Measurements from ENCODE around the gene SOX1. TPM values are rescaled to one million over a fixed set of nuclear protein-coding genes. Genes with fewer than 3 reads are reported as not detected.

The SOX1 gene
- polyA plus RNA-seq, 1 of the 3 experiments (the other 2 are of a cell fraction): not detected

DNA sequence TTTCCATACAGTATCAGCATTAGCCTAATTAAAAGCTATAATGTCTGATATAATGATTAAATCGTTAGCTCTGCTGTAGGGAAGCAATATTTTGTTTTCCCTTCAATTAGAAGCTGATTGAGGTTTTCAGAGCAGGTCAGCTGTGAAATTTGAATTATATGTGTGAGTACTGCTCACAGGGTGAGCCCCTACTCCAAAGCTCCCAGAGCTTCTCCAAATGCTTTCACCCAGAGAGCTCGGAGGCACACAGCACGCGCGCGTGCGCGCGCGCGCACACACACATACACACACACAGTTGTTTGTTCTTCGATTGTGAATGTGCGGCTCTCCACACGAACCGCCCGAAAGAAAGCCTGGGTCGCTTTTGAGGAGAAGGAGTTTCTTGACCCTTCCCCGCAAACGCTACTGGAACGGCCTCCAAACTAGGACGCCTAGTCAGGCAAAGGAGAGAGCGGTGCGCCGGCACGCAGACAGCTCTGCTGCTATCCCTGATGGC lies 4.8 kb upstream of the SOX1 start:
- no peaks in the 10 kb centered on the region for H3K9me3 ChIP-seq
- H3K4me1 ChIP-seq (ENCODE audit: control insufficient read depth in 1 of 2, insufficient read depth in 2 of 2, low read depth in 1 of 2, low read length in 1 of 2): no peaks in the 10 kb centered on the region
- CTCF ChIA-PET: no interaction called here
- TF ChIP-seq, protein P1, sequence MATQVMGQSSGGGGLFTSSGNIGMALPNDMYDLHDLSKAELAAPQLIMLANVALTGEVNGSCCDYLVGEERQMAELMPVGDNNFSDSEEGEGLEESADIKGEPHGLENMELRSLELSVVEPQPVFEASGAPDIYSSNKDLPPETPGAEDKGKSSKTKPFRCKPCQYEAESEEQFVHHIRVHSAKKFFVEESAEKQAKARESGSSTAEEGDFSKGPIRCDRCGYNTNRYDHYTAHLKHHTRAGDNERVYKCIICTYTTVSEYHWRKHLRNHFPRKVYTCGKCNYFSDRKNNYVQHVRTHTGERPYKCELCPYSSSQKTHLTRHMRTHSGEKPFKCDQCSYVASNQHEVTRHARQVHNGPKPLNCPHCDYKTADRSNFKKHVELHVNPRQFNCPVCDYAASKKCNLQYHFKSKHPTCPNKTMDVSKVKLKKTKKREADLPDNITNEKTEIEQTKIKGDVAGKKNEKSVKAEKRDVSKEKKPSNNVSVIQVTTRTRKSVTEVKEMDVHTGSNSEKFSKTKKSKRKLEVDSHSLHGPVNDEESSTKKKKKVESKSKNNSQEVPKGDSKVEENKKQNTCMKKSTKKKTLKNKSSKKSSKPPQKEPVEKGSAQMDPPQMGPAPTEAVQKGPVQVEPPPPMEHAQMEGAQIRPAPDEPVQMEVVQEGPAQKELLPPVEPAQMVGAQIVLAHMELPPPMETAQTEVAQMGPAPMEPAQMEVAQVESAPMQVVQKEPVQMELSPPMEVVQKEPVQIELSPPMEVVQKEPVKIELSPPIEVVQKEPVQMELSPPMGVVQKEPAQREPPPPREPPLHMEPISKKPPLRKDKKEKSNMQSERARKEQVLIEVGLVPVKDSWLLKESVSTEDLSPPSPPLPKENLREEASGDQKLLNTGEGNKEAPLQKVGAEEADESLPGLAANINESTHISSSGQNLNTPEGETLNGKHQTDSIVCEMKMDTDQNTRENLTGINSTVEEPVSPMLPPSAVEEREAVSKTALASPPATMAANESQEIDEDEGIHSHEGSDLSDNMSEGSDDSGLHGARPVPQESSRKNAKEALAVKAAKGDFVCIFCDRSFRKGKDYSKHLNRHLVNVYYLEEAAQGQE (IDR thresholded peaks at IDR 0.05; ENCODE audit: low read depth, low read length): no peak
- no peak for TF ChIP-seq MEF2A (IDR thresholded peaks at IDR 0.05; ENCODE audit: borderline replicate concordance, low read depth)
- TF ChIP-seq ELF1 (IDR thresholded peaks at IDR 0.05): no peak
- no peak for TF ChIP-seq GATA2 (CRISPR knock-in tag; IDR thresholded peaks at IDR 0.05)
- TF ChIP-seq EZH2phosphoT487 (IDR thresholded peaks at IDR 0.05; ENCODE audit: borderline replicate concordance, low read depth): no peak
- TF ChIP-seq JUND (IDR thresholded peaks at IDR 0.05): no peak
- no peak for TF ChIP-seq RXRA (IDR thresholded peaks at IDR 0.05; ENCODE audit: borderline replicate concordance, low read depth)
- TF ChIP-seq PBX3 (IDR thresholded peaks at IDR 0.05): no peak
- no peak for TF ChIP-seq USF1 (IDR thresholded peaks at IDR 0.05; ENCODE audit: borderline replicate concordance, low read depth)
- no peak for TF ChIP-seq TAF1 (IDR thresholded peaks at IDR 0.05; ENCODE audit: borderline replicate concordance, low read depth, low read length)
- TF ChIP-seq, protein P2, sequence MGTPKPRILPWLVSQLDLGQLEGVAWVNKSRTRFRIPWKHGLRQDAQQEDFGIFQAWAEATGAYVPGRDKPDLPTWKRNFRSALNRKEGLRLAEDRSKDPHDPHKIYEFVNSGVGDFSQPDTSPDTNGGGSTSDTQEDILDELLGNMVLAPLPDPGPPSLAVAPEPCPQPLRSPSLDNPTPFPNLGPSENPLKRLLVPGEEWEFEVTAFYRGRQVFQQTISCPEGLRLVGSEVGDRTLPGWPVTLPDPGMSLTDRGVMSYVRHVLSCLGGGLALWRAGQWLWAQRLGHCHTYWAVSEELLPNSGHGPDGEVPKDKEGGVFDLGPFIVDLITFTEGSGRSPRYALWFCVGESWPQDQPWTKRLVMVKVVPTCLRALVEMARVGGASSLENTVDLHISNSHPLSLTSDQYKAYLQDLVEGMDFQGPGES (IDR thresholded peaks at IDR 0.05; ENCODE audit: low read depth, low read length): no peak
- no peak for TF ChIP-seq SIN3A (IDR thresholded peaks at IDR 0.05; ENCODE audit: borderline replicate concordance, low read depth, low read length)
- TF ChIP-seq FOXM1 (IDR thresholded peaks at IDR 0.05; ENCODE audit: low read depth): no peak
- TF ChIP-seq RFX5 (IDR thresholded peaks at IDR 0.05; ENCODE audit: low read length): no peak
- TF ChIP-seq, protein P3, sequence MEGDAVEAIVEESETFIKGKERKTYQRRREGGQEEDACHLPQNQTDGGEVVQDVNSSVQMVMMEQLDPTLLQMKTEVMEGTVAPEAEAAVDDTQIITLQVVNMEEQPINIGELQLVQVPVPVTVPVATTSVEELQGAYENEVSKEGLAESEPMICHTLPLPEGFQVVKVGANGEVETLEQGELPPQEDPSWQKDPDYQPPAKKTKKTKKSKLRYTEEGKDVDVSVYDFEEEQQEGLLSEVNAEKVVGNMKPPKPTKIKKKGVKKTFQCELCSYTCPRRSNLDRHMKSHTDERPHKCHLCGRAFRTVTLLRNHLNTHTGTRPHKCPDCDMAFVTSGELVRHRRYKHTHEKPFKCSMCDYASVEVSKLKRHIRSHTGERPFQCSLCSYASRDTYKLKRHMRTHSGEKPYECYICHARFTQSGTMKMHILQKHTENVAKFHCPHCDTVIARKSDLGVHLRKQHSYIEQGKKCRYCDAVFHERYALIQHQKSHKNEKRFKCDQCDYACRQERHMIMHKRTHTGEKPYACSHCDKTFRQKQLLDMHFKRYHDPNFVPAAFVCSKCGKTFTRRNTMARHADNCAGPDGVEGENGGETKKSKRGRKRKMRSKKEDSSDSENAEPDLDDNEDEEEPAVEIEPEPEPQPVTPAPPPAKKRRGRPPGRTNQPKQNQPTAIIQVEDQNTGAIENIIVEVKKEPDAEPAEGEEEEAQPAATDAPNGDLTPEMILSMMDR (IDR thresholded peaks at IDR 0.05): no peak
- H4K20me1 ChIP-seq (ENCODE audit: insufficient read depth): no peaks in the 10 kb centered on the region
- DNase-seq: no peak
- H3K9me2 ChIP-seq: no peaks in the 10 kb centered on the region
- H3F3A ChIP-seq (replicated peaks; ENCODE audit: insufficient read depth): no peaks in the 10 kb centered on the region
- no peak overlapping the region for H3K27ac ChIP-seq (ENCODE audit: low read depth in 2 of 2, low read length in 1 of 2)
- POLR2A ChIA-PET: no interaction called here
- no peaks in the 10 kb centered on the region for H3K79me2 ChIP-seq (ENCODE audit: insufficient read depth)
- H3K36me3 ChIP-seq (replicated peaks in 1 of 2; ENCODE audit: control insufficient read depth in 1 of 2, insufficient read depth in 2 of 2, low read length in 1 of 2): no peaks in the 10 kb centered on the region
- H3K27me3 ChIP-seq (ENCODE audit: insufficient read depth): peaks cover 88% of the 10 kb centered on the region
- H3K4me3 ChIP-seq (ENCODE audit: low read depth in 2 of 2, low read length in 1 of 2): no peak overlapping the region
- no peak overlapping the region for H3K9ac ChIP-seq
- no peak overlapping the region for H2AFZ ChIP-seq (ENCODE audit: low read depth)
- 34% methylated on average over 19 of the region's 25 CpGs for WGBS (ENCODE audit: low lambda C conversion rate)
- H3K4me2 ChIP-seq: no peak overlapping the region
